Mesodermal cell (in vitro differentiated cells): ENCODE data around the gene PPP1R16B.
"Not testable (repeated sequence)": the region's sequence is repeated elsewhere in the genome, so short reads cannot be mapped to it uniquely, and the experiment has no call there.

Experiments used
- H3K27ac ChIP-seq: 2 replicates; pipeline ENCODE4 v1.7.0; 2013; ENCODE audit warnings: mild to moderate bottlenecking, low read depth, low read length, moderate library complexity; ENCODE audit not compliant: severe bottlenecking
- H3K36me3 ChIP-seq: 2 replicates; pipeline ENCODE4 v1.7.1; 2013; ENCODE audit warnings: mild to moderate bottlenecking, low read length, moderate library complexity; ENCODE audit not compliant: control insufficient read depth, insufficient read depth
- H3K4me1 ChIP-seq: one replicate; pipeline ENCODE4 v1.7.1; 2013; ENCODE audit warnings: mild to moderate bottlenecking, low read length; ENCODE audit not compliant: insufficient read depth, control insufficient read depth, poor library complexity, severe bottlenecking
- H3K4me3 ChIP-seq: 2 replicates; pipeline ENCODE4 v1.7.0; 2013; ENCODE audit warnings: low read length, control low read depth, mild to moderate bottlenecking; ENCODE audit not compliant: insufficient read depth, poor library complexity, severe bottlenecking; ENCODE audit errors: extremely low read depth
- H3K9me3 ChIP-seq: 2 replicates; pipeline ENCODE4 v1.7.1; 2013; ENCODE audit warnings: mild to moderate bottlenecking, low read length, moderate library complexity; ENCODE audit not compliant: control insufficient read depth
- WGBS, 2 experiments: methylation state at CpG; one replicate each; pipeline ENCODE4 v1.1.5; 2013; ENCODE audit warnings: missing lambda C conversion rate in 2 of 2; ENCODE audit not compliant: insufficient coverage in 2 of 2; 5-methylcytosine and 5-hydroxymethylcytosine counted together

Gene PPP1R16B

GRCh38 chr20:38854654-38855066 lies 49.2 kb downstream of the PPP1R16B start:
- no peak overlapping the region for H3K27ac ChIP-seq
- H3K36me3 ChIP-seq = no peaks in the 10 kb centered on the region
- H3K4me3 ChIP-seq = no peak overlapping the region
- no peaks in the 10 kb centered on the region for H3K4me1 ChIP-seq
- H3K9me3 ChIP-seq = no peaks in the 10 kb centered on the region
- 94 to 100% methylated on average over 2 to 3 of the region's 3 CpGs for WGBS, 2 experiments

- WGBS, 2 experiments = 90 to 95% methylated on average over 4 to 5 of the region's 5 CpGs
Observed at GRCh38 chr20:38855356-38855755, 49.9 kb downstream of the PPP1R16B start.

GRCh38 chr20:38856570-38856969 lies 51.1 kb downstream of the PPP1R16B start:
- no peaks in the 10 kb centered on the region for H3K9me3 ChIP-seq
- no peak overlapping the region for H3K27ac ChIP-seq
- 84 to 100% methylated on average over 2 of the region's 2 CpGs for WGBS, 2 experiments
- no peaks in the 10 kb centered on the region for H3K4me1 ChIP-seq
- no peak overlapping the region for H3K4me3 ChIP-seq
- no peaks in the 10 kb centered on the region for H3K36me3 ChIP-seq

More at GRCh38 chr20:38855356-38855755, 49.9 kb downstream of the PPP1R16B start:
- H3K27ac ChIP-seq = no peak overlapping the region
- no peaks in the 10 kb centered on the region for H3K9me3 ChIP-seq
- no peak overlapping the region for H3K4me3 ChIP-seq
- no peaks in the 10 kb centered on the region for H3K36me3 ChIP-seq
- H3K4me1 ChIP-seq = no peaks in the 10 kb centered on the region

GRCh38 chr20:38857703-38858102 lies 52.2 kb downstream of the PPP1R16B start:
- Histone ChIP-seq H3K9me3 (no peaks in the 10 kb centered on the region), H3K4me1 (no peaks in the 10 kb centered on the region), H3K27ac (no peak overlapping the region), H3K4me3 (no peak overlapping the region), H3K36me3 (no peaks in the 10 kb centered on the region)
- WGBS, 2 experiments = 88 to 92% methylated on average over 6 of the region's 7 CpGs

GRCh38 chr20:38859070-38859690 lies 53.7 kb downstream of the PPP1R16B start:
- H3K9me3 ChIP-seq = no peaks in the 10 kb centered on the region
- 78 to 91% methylated on average over 4 to 6 of the region's 9 CpGs for WGBS, 2 experiments
- no peaks in the 10 kb centered on the region for H3K36me3 ChIP-seq
- H3K27ac ChIP-seq = no peak overlapping the region
- H3K4me3 ChIP-seq = no peak overlapping the region
- no peaks in the 10 kb centered on the region for H3K4me1 ChIP-seq

- H3K27ac ChIP-seq, H3K4me3 ChIP-seq, H3K9me3 ChIP-seq, H3K36me3 ChIP-seq, H3K4me1 ChIP-seq: not testable (repeated sequence)
- WGBS, 2 experiments = 87 to 97% methylated on average over 3 to 4 of the region's 4 CpGs
Observed at GRCh38 chr20:38859857-38860256, 54.4 kb downstream of the PPP1R16B start.

- no peak overlapping the region for H3K27ac ChIP-seq
- 57 to 75% methylated on average over 1 of the region's 1 CpG for WGBS, 2 experiments
- H3K36me3 ChIP-seq = no peaks in the 10 kb centered on the region
- H3K9me3 ChIP-seq = no peaks in the 10 kb centered on the region
- no peaks in the 10 kb centered on the region for H3K4me1 ChIP-seq
- no peak overlapping the region for H3K4me3 ChIP-seq
Observed at GRCh38 chr20:38861071-38861401, 55.5 kb downstream of the PPP1R16B start.

- Histone ChIP-seq H3K9me3 (no peaks in the 10 kb centered on the region), H3K4me1 (no peaks in the 10 kb centered on the region), H3K4me3 (no peak overlapping the region), H3K27ac (no peak overlapping the region), H3K36me3 (no peaks in the 10 kb centered on the region)
- 100% methylated on average over 1 to 2 of the region's 5 CpGs for WGBS, 2 experiments
Observed at GRCh38 chr20:38862226-38862625, 56.7 kb downstream of the PPP1R16B start.

- no peaks in the 10 kb centered on the region for H3K4me1 ChIP-seq
- WGBS, 2 experiments = 78 to 86% methylated on average over 11 to 12 of the region's 12 CpGs
- no peak overlapping the region for H3K27ac ChIP-seq
- H3K9me3 ChIP-seq = no peaks in the 10 kb centered on the region
- H3K4me3 ChIP-seq = no peak overlapping the region
- H3K36me3 ChIP-seq = no peaks in the 10 kb centered on the region
Observed at GRCh38 chr20:38863024-38863851, 57.7 kb downstream of the PPP1R16B start.

- Histone ChIP-seq H3K4me3 (no peak overlapping the region), H3K4me1 (no peaks in the 10 kb centered on the region), H3K9me3 (no peaks in the 10 kb centered on the region), H3K36me3 (no peaks in the 10 kb centered on the region), H3K27ac (no peak overlapping the region)
- WGBS, 2 experiments = 66 to 70% methylated on average over 4 of the region's 5 CpGs
Observed at GRCh38 chr20:38864662-38865061, 59.2 kb downstream of the PPP1R16B start.
